HUDEP-2 (cell line): Measurements from ENCODE around the gene ASB6.

Experiments used
- DNase-seq, 76 experiments: peaks; one replicate each; lab custom pipeline; 2025; ENCODE audit not compliant: unreplicated experiment in 76 of 76; lab: John Stamatoyannopoulos, UW

Gene ASB6

DNA sequence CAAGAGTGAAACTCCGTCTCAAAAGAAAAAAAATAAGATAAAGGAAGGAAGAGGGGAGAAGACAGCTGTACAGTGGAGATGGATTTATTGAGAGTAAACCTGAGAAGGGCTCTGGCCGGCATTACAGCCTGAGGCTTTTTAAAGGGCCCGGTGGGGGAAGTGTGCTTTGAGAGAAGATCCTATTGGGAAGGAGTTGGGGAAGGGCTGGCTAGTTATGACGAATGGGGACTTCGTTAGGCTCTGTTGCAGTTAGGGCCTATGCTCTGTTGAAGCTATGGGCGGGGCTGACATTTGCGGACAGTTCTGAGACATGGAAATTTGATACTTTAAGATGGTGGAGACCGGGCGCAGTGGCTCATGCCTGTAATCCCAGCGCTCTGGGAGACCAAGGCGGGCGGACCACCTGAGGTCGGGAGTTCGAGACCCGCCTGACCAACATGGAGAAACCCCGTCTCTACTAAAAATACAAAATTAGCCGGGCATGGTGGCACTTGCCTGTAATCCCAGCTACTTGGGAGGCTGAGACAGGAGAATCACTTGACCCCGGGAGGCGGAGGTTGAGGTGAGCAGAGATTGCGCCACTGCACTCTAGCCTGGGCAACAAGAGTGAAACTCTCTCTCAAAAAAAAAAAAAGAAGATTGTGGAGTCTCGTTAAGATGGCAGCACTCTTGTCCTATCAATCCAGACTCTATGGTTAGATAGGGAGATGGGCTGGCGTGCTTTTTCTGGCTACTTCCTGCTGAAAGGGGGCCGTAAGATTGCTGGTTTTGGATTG is 54.3 kb downstream of the ASB6 start:
- DNase-seq, result no peak

DNA sequence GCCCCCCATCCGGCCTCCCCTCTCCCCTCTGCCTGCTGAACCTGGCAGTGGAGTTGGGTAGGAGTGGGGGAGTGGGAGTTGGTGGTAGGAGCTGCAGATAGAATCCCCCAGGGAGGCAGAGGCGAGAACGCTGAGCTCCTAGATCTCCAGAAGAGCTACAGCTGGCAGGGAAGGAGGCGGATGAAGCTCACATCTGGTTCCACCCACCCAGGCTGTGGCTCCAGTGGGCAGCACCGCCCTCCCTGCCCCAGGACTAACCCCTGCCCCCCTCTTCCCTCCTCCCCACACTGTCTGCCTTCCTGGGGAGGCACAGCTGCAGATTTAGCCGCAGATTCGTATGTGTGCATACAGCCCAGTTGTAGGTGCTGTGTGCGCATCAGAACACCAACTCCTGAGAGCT is 55.3 kb downstream of the ASB6 start:
- no peak for DNase-seq

DNA sequence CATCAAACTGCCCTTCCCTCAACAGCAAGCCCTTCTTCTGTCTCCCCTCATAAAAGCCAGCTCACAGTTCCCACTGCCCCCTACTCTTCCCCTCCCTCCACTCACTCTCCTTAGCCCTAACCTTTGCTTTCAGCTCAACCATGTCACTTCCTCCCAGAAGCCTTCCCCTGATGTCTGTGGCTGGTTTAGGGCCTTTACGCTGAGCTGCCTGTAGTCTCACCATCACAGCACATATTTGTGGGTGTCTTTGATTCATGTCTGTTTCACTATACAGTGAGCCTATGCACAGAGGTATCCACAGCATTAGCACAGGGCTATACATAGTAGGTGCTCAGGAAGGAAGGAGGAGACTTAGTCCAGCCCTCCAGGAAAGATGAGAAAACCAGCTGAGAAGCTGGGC is 55.7 kb downstream of the ASB6 start:
- DNase-seq, result no peak

DNA sequence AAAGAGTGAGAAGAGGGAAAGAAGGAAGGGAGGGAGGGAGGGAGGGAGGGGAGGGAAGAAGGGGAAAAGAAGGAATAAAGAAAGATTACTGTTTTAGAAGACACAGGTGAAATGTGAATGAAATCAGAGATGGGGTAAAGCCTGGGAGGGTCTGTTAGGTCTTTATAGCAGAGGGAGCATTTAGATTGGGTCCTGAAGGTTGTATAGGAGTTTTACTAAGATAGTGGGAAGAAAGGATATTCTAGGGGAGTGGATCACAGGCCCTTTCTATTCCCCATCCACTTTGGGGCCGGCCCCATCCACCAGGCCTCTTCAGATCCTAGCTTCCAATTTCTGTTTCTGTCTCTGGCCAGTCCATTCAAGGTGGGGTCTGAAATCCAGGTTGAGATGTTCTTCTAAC is 56.6 kb downstream of the ASB6 start:
- no peak for DNase-seq
